K562 (cell line): ENCODE measurements around the gene CCDC34. TPM values are rescaled to one million over a fixed set of nuclear protein-coding genes. Genes with fewer than 3 reads are reported as not detected.

Experiments
- ATAC-seq: fragments of 200-7000 bp; cut with Tn5 transposase; 3 replicates; pipeline ENCODE4 v1.9.1; 2020; ENCODE audit warnings: moderate library complexity
- BruUV-seq: library from RNA; stranded (reverse); fragments of 400-500 nt; replicated peaks from 2 replicates; lab custom pipeline; 2021; lab: Mats Ljungman, UMichigan
- CTCF ChIA-PET: fragments of 300-600 bp; formaldehyde crosslinking; extraction: SDS; loops from one replicate; lab custom pipeline; 2021; ENCODE audit warnings: low intra/inter-chr PET ratio; lab: Yijun Ruan, JAX
- POLR2A ChIA-PET: fragments of 300-600, 350-650 bp; sonication (Branson Sonifier 250); formaldehyde crosslinking; extraction: SDS; loops from one replicate; lab custom pipeline; 2021; ENCODE audit warnings: antibody characterized with exemption, inconsistent platforms; lab: Yijun Ruan, JAX
- DNase-seq, 4 experiments: peaks; one replicate each; pipeline versions ENCODE4 v3.0.0 to v3.0.0-alpha.2; 2011 to 2018; ENCODE audit warnings: low spot score in 3 of 4, mixed read lengths in 3 of 4; ENCODE audit errors: extremely low read depth in 1 of 4
- FAIRE-seq: peaks from 2 replicates; lab custom pipeline; 2011; peaks lifted over from hg19 to GRCh38; lab: Jason Lieb, UNC
- H2AFZ ChIP-seq: 2 replicates; pipeline ENCODE4 v1.6.0; 2011; ENCODE audit warnings: low read depth, low read length, control low read depth, inconsistent platforms
- H3K27ac ChIP-seq: fragments of 200-600 bp; 3 replicates; pipeline ENCODE4 v1.8.0; 2011; ENCODE audit warnings: low read depth, mild to moderate bottlenecking, control low read depth, inconsistent platforms, low read length, moderate library complexity, mixed read lengths; ENCODE audit errors: extremely low read depth
- H3K27me3 ChIP-seq, 2 experiments: fragments of 300-600 bp in 1 of 2; 2 replicates in 1 of 2; 3 replicates in 1 of 2; pipeline versions ENCODE4 v1.6.0 to v1.8.0; 2011; ENCODE audit warnings: inconsistent platforms in 2 of 2, low read length in 2 of 2, mild to moderate bottlenecking in 1 of 2, mixed read lengths in 1 of 2, moderate library complexity in 1 of 2; ENCODE audit not compliant: control insufficient read depth in 2 of 2, insufficient read depth in 2 of 2
- H3K36me3 ChIP-seq: fragments of 300-600 bp; 3 replicates; pipeline ENCODE4 v1.8.0; 2011; ENCODE audit warnings: mild to moderate bottlenecking, low read length, inconsistent platforms; ENCODE audit not compliant: control insufficient read depth, insufficient read depth
- H3K4me1 ChIP-seq, 2 experiments: fragments of 200-600 bp in 1 of 2; replicated peaks in 1 of 2; 2 replicates in 1 of 2; 3 replicates in 1 of 2; pipeline versions ENCODE4 v1.5.1 to v1.8.0; 2011; ENCODE audit warnings: inconsistent platforms in 2 of 2, low read length in 2 of 2, mild to moderate bottlenecking in 1 of 2, mixed read lengths in 1 of 2, moderate library complexity in 1 of 2; ENCODE audit not compliant: control insufficient read depth in 2 of 2, insufficient read depth in 2 of 2
- H3K4me2 ChIP-seq: 2 replicates; pipeline ENCODE4 v1.6.1; 2011; ENCODE audit warnings: low read length, control low read depth, inconsistent platforms, mixed read lengths; ENCODE audit not compliant: insufficient read depth
- H3K4me3 ChIP-seq: fragments of 200-600 bp; sonication (generic), shearing (Covaris generic); 2 replicates; pipeline ENCODE4 v1.5.1; 2016; ENCODE audit warnings: control low read depth, inconsistent platforms
- H3K79me2 ChIP-seq: fragments of 200-600 bp; 3 replicates; pipeline ENCODE4 v1.8.0; 2011; ENCODE audit warnings: low read length, inconsistent platforms; ENCODE audit not compliant: control insufficient read depth, insufficient read depth
- H3K9ac ChIP-seq, 2 experiments: 2 replicates each; pipeline versions ENCODE4 v1.6.0 to v1.6.1; 2011; ENCODE audit warnings: low read depth in 2 of 2, low read length in 2 of 2, control low read depth in 1 of 2, inconsistent platforms in 1 of 2, mild to moderate bottlenecking in 1 of 2, mixed read lengths in 1 of 2; ENCODE audit not compliant: insufficient read depth in 1 of 2
- H3K9me1 ChIP-seq: one replicate; pipeline ENCODE4 v1.6.0; 2011; ENCODE audit warnings: inconsistent platforms, mild to moderate bottlenecking, low read length, moderate library complexity; ENCODE audit not compliant: control insufficient read depth, insufficient read depth
- H3K9me3 ChIP-seq: replicated peaks from 2 replicates; pipeline ENCODE4 v1.5.1; 2011; ENCODE audit warnings: low read depth, low read length, inconsistent platforms; ENCODE audit not compliant: control insufficient read depth, insufficient read depth
- H4K20me1 ChIP-seq: replicated peaks from 2 replicates; pipeline ENCODE4 v1.6.1; 2011; ENCODE audit warnings: low read length, inconsistent platforms, mixed read lengths; ENCODE audit not compliant: control insufficient read depth, insufficient read depth
- BHLHE40 ChIP-seq: IDR thresholded peaks from 2 replicates; pipeline ENCODE4 v1.6.1; 2011; ENCODE audit warnings: low read length, improper control_type of control experiment
- FIP1L1 ChIP-seq: fragments of 200-400 bp; formaldehyde crosslinking; IDR thresholded peaks from 2 replicates; pipeline ENCODE4 v1.6.1; 2018; ENCODE audit warnings: mild to moderate bottlenecking, low read depth, low read length; ENCODE audit not compliant: poor library complexity, severe bottlenecking
- HSF4 ChIP-seq: fragments of 250-450 bp; sonication (Bioruptor Pico); IDR thresholded peaks from 2 replicates; pipeline ENCODE4 v2.1.2; 2022; ENCODE audit warnings: mild to moderate bottlenecking, moderate library complexity, borderline replicate concordance
- TFAM ChIP-seq: fragments of 250-450 bp; sonication (Bioruptor Pico); conservative IDR thresholded peaks from 2 replicates; pipeline ENCODE4 v1.5.0; 2021; ENCODE audit warnings: mild to moderate bottlenecking, moderate library complexity
- ZBTB11 ChIP-seq, 3 experiments: fragments of 200-800 bp in 1 of 3; fragments of 250-450 bp in 1 of 3; fragments of 450-650 bp in 1 of 3; sonication (Bioruptor Pico) in 1 of 3; sonication (Bioruptor generic) in 1 of 3; formaldehyde crosslinking in 1 of 3; IDR thresholded peaks; 2 replicates each; pipeline versions ENCODE4 v1.6.1 to v1.8.0; 2016 to 2022; ENCODE audit warnings: mild to moderate bottlenecking in 2 of 3, missing genetic modification characterization in 2 of 3, missing compliant biosample characterization in 1 of 3, moderate library complexity in 1 of 3
- ZFX ChIP-seq: sonication (generic); formaldehyde crosslinking; IDR thresholded peaks from 2 replicates; pipeline ENCODE4 v1.8.0; 2022; ENCODE audit warnings: mild to moderate bottlenecking, missing genetic modification reagents, moderate library complexity
- ZKSCAN1 ChIP-seq: fragments of 150-350 bp; IDR thresholded peaks from 2 replicates; pipeline ENCODE4 v1.6.1; 2016; ENCODE audit warnings: low read depth, low read length
- WGBS: fragments of 100-300 bp; shearing (Covaris generic); methylation state at CpG from one replicate; pipeline ENCODE4 v1.1.6; 2016; ENCODE audit warnings: low coverage, mixed read lengths; ENCODE audit not compliant: insufficient coverage; ENCODE audit errors: missing lambda C conversion rate; 5-methylcytosine and 5-hydroxymethylcytosine counted together
- in situ Hi-C: fragments of 300-500 bp; cut with MboI; formaldehyde crosslinking; loops from 4 replicates; pipeline ENCODE4 v1.15.0; 2018; ENCODE audit warnings: inconsistent platforms, mixed read lengths
- intact Hi-C: fragments of 100-400 bp; cut with micrococcal nuclease; formaldehyde crosslinking; loops from 2 replicates; pipeline ENCODE4 v1.14.2; 2022
- polyA plus RNA-seq, 8 experiments: library from polyadenylated mRNA; depleted of rRNA in 4 of 8; stranded (reverse) in 5 of 8; unstranded in 3 of 8; fragments of >200 nt; fragmentation: Nextera tagmentation in 2 of 8; fragmentation: Illumina TruSeq in 1 of 8; extraction: Ambion mirVana in 2 of 8; extraction: Trizol in 1 of 8; gene quantifications; 2 replicates each; pipeline versions ENCODE4 v1.2.1 to v1.2.3, GENCODE V29; 2011 to 2014; ENCODE audit warnings: inconsistent platforms in 1 of 8, missing spikeins in 1 of 8
- total RNA-seq, 7 experiments: library from RNA; depleted of rRNA in 6 of 7; stranded (reverse); fragments of >200 nt in 6 of 7; fragmentation: Illumina TruSeq in 2 of 7; extraction: Trizol in 2 of 7; gene quantifications; 2 replicates each; pipeline versions ENCODE4 v1.2.1 to v1.2.3, GENCODE V29; 2011 to 2021; ENCODE audit warnings: low replicate concordance in 1 of 7

Gene CCDC34
- total and polyA plus RNA-seq, 9 of the 15 experiments (the other 6 are each of a cell fraction or from before 2014, with no cell fraction given): 6.2 to 42.0 (median 15.7) TPM

- no peak for TF ChIP-seq ZBTB11 (CRISPR knock-in tag; IDR thresholded peaks at IDR 0.05)
Measured at GRCh38 chr11:27409049-27409448, 46.0 kb upstream of the CCDC34 start (continued).

DNA sequence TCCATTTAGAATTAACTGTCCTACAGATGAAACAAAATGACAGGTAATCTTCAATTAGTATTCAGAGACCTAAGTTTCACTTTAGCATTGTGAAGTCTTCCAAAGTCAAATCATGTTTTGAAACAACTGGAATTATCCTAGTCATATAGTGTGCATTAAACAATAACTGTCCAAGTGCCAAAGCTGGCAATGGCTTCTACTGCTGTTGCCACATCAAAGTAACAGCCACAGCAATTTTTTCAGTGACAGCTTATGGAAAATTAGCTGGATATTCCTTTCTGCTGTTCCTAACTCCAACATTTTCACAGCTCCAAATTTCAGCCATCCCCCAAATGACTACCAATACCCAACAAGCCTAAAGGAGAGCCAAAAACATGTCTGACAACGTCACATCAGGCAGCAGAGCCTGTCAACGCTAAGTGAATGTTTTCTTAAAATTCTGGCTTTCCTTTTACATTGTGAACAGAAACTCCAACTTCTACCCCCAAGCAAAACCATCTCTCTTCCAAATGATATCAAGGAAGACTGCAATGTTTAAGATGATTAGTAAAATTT lies 45.3 kb upstream of the CCDC34 start:
- FAIRE-seq: no peak

More for the DNA sequence above, 45.3 kb upstream of the CCDC34 start:
- Histone ChIP-seq H3K4me1 (peaks cover 5 to 38% of the 10 kb centered on the region in 2 experiments), H3K4me2 (no peak overlapping the region), H4K20me1 (no peaks in the 10 kb centered on the region), H3K9ac (no peak overlapping the region), H3K36me3 (no peaks in the 10 kb centered on the region; the same call in 1 of the 3 replicates), H3K9me3 (no peaks in the 10 kb centered on the region), H3K4me3 (no peak overlapping the region), H3K9me1 (no peaks in the 10 kb centered on the region), H2AFZ (no peak overlapping the region), H3K27ac (no peak overlapping the region), H3K79me2 (no peaks in the 10 kb centered on the region), H3K27me3 (no peaks in the 10 kb centered on the region)
- ATAC-seq (no peak), DNase-seq (no peak)
- no TSS peak for BruUV-seq
- TF ChIP-seq HSF4 (CRISPR knock-in tag) (no peak), BHLHE40 (no peak), TFAM (CRISPR knock-in tag) (no peak), ZKSCAN1 (no peak), FIP1L1 (no peak), ZFX (CRISPR knock-in tag) (no peak)
- in situ Hi-C loops: no loop called here
- 95% methylated on average over 2 of the region's 2 CpGs for WGBS
- POLR2A ChIA-PET: interaction anchor here (2.4 kb wide), 1 partner anchor 13 kb away, joined by 9 read pairs; no protein-coding TSS in a partner anchor
- intact Hi-C loops: no loop called here
- CTCF ChIA-PET: no interaction called here
